Common myeloid progenitor, CD34-positive (primary cell): ENCODE data around the gene COX14. TPM values are rescaled to one million over a fixed set of nuclear protein-coding genes. Genes with fewer than 3 reads are reported as not detected.

Experiments
- CTCF ChIA-PET: fragments of 350-600 bp; sonication (Branson Sonifier 250); formaldehyde crosslinking; loops from one replicate; lab custom pipeline; 2021; ENCODE audit warnings: antibody characterized with exemption; lab: Charles Lee
- POLR2A ChIA-PET: fragments of 350-600 bp; sonication (Branson Sonifier 250); formaldehyde crosslinking; loops from one replicate; lab custom pipeline; 2021; ENCODE audit warnings: antibody characterized with exemption; lab: Charles Lee
- DNase-seq, 3 donors: peaks; one replicate each; pipeline versions ENCODE4 v3.0.0 to v3.0.0-alpha.2; 2013
- H3K27ac ChIP-seq, 2 experiments: 1 replicate in 1 of 2; 2 replicates in 1 of 2; pipeline ENCODE4 v1.7.0; 2013; ENCODE audit warnings: inconsistent platforms in 2 of 2, low read length in 2 of 2, mild to moderate bottlenecking in 2 of 2, low read depth in 1 of 2, moderate library complexity in 1 of 2; ENCODE audit not compliant: severe bottlenecking in 2 of 2, insufficient read depth in 1 of 2, poor library complexity in 1 of 2
- H3K27me3 ChIP-seq, 5 experiments: replicated peaks in 2 of 5; 1 replicate in 3 of 5; 2 replicates in 2 of 5; pipeline versions ENCODE4 v1.6.1 to v1.7.0; 2013; ENCODE audit warnings: low read length in 4 of 5, mild to moderate bottlenecking in 2 of 5, moderate library complexity in 2 of 5, inconsistent platforms in 1 of 5; ENCODE audit not compliant: insufficient read depth in 5 of 5, control insufficient read depth in 4 of 5
- H3K36me3 ChIP-seq, 4 experiments: 1 replicate in 2 of 4; 2 replicates in 2 of 4; pipeline versions ENCODE4 v1.6.1 to v1.7.0; 2013; ENCODE audit warnings: low read length in 3 of 4, control low read depth in 1 of 4, mild to moderate bottlenecking in 1 of 4; ENCODE audit not compliant: control insufficient read depth in 4 of 4, insufficient read depth in 4 of 4
- H3K4me1 ChIP-seq, 4 experiments: 1 replicate in 3 of 4; 2 replicates in 1 of 4; pipeline versions ENCODE4 v1.6.1 to v1.7.1; 2013; ENCODE audit warnings: low read length in 3 of 4, mild to moderate bottlenecking in 3 of 4, control low read depth in 1 of 4, inconsistent platforms in 1 of 4, moderate library complexity in 1 of 4; ENCODE audit not compliant: control insufficient read depth in 4 of 4, insufficient read depth in 4 of 4; ENCODE audit errors: control extremely low read depth in 1 of 4
- H3K4me3 ChIP-seq, 7 experiments: 1 replicate in 4 of 7; 2 replicates in 3 of 7; pipeline versions ENCODE4 v1.5.1 to v1.7.0; 2013; ENCODE audit warnings: mild to moderate bottlenecking in 7 of 7, low read length in 6 of 7, moderate library complexity in 6 of 7, inconsistent platforms in 2 of 7, low read depth in 2 of 7, control low read depth in 1 of 7; ENCODE audit not compliant: insufficient read depth in 4 of 7, control insufficient read depth in 1 of 7; ENCODE audit errors: extremely low read depth in 1 of 7
- H3K9me3 ChIP-seq, 5 experiments: 1 replicate in 4 of 5; 2 replicates in 1 of 5; pipeline versions ENCODE4 v1.6.1 to v1.7.1; 2013; ENCODE audit warnings: low read length in 4 of 5, mild to moderate bottlenecking in 2 of 5, inconsistent platforms in 1 of 5, low read depth in 1 of 5, moderate library complexity in 1 of 5; ENCODE audit not compliant: control insufficient read depth in 4 of 5, insufficient read depth in 2 of 5; ENCODE audit errors: control extremely low read depth in 1 of 5
- WGBS: methylation state at CpG from one replicate; pipeline ENCODE4 v1.1.5; 2013; ENCODE audit not compliant: insufficient coverage; 5-methylcytosine and 5-hydroxymethylcytosine counted together
- polyA plus RNA-seq: library from polyadenylated mRNA; unstranded; fragments of 120-200 nt; gene quantifications from one replicate; pipeline ENCODE4 v1.2.1, GENCODE V29; 2013

Gene COX14
- 35.9 TPM for polyA plus RNA-seq

GRCh38 chr12:50111693-50112455, at the start of gene COX14:
COX14 (plus strand) TSS chr12:50112236; CDS start chr12:50120044, 7,808 bp downstream.
- POLR2A ChIA-PET = interaction anchor here (0.6 to 2.1 kb wide), 6 partner anchors 27 to 202 kb away, joined by 3 to 10 read pairs (median 4); partner anchors contain the start of genes CERS5 and SMARCD1
- H3K4me3 ChIP-seq = peak within 1 kb of the TSS; percentile 67 to 100 (median 88)

GRCh38 chr12:50062728-50063460, 49.1 kb upstream of the COX14 start:
- DNase-seq = no peak
- ChIA-PET CTCF (interaction anchor here (0.7 to 14.7 kb wide), 8 partner anchors 7 to 96 kb away, joined by 3 to 269 read pairs (median 4); partner anchors contain the start of genes AQP5 and AQP6), POLR2A (no interaction called here)
- Histone ChIP-seq H3K9me3 (no peaks in the 10 kb centered on the region), H3K4me1 (peaks cover 0 to 23% (median 15%) of the 10 kb centered on the region in 4 experiments), H3K4me3 (no peak overlapping the region), H3K27me3 (peaks cover 0 to 20% (median 10%) of the 10 kb centered on the region in 5 experiments), H3K36me3 (no peaks in the 10 kb centered on the region), H3K27ac (no peak overlapping the region)
- 94% methylated on average over 3 of the region's 5 CpGs for WGBS

More at GRCh38 chr12:50111693-50112455, at the start of gene COX14:
- peak; percentile 100 for DNase-seq
- 0% methylated on average over 52 of the region's 59 CpGs for WGBS
- Histone ChIP-seq H3K9me3 (no peaks in the 10 kb centered on the region), H3K27me3 (no peaks in the 10 kb centered on the region), H3K4me1 (peaks cover 0 to 29% (median 17%) of the 10 kb centered on the region in 4 experiments), H3K27ac (peak within 1 kb of the TSS; percentile 68 to 95), H3K36me3 (peaks cover 2 to 13% (median 9%) of the 10 kb centered on the region in 4 experiments)
- CTCF ChIA-PET = interaction anchor here (0.8 to 14.1 kb wide), 18 partner anchors 13 to 245 kb away, joined by 3 to 168 read pairs (median 6); partner anchors contain the start of genes CERS5, GPD1 and SMARCD1

GRCh38 chr12:50065726-50066310, 46.2 kb upstream of the COX14 start:
- no peak for DNase-seq
- Histone ChIP-seq H3K27ac (no peak overlapping the region), H3K4me1 (peaks cover 0 to 8% (median 4%) of the 10 kb centered on the region in 4 experiments), H3K36me3 (no peaks in the 10 kb centered on the region), H3K4me3 (no peak overlapping the region), H3K9me3 (no peaks in the 10 kb centered on the region), H3K27me3 (peaks cover 0 to 8% (median 4%) of the 10 kb centered on the region in 5 experiments)
- CTCF ChIA-PET = interaction anchor here (0.7 to 14.7 kb wide), 8 partner anchors 9 to 199 kb away, joined by 3 to 269 read pairs (median 15); partner anchors contain the start of genes AQP5, AQP6 and COX14
- no CpG with 5 or more reads among the region's 3 CpGs for WGBS
- POLR2A ChIA-PET = interaction anchor here (1.4 kb wide), 1 partner anchor 99 kb away, joined by 3 read pairs; no protein-coding TSS in a partner anchor

- CTCF ChIA-PET = interaction anchor here (0.7 to 14.7 kb wide), 6 partner anchors 8 to 244 kb away, joined by 3 to 269 read pairs (median 24); partner anchors contain the start of genes AQP5 and AQP6
- Histone ChIP-seq H3K4me3 (no peak overlapping the region), H3K4me1 (peaks cover 0 to 10% (median under 1%) of the 10 kb centered on the region in 4 experiments), H3K27ac (no peak overlapping the region), H3K36me3 (no peaks in the 10 kb centered on the region), H3K9me3 (no peaks in the 10 kb centered on the region), H3K27me3 (peaks cover 0 to 8% (median 4%) of the 10 kb centered on the region in 5 experiments)
- POLR2A ChIA-PET = interaction anchor here (1.4 kb wide), 1 partner anchor 99 kb away, joined by 3 read pairs; no protein-coding TSS in a partner anchor
- peak in 2 of 3 donors; percentile 50 to 55 for DNase-seq
- 100% methylated on average over 3 of the region's 5 CpGs for WGBS
Measured at GRCh38 chr12:50066402-50066801, 45.6 kb upstream of the COX14 start.

- no CpG with 5 or more reads among the region's 5 CpGs for WGBS
Measured at GRCh38 chr12:50069069-50069468, 43.0 kb upstream of the COX14 start.

GRCh38 chr12:50069539-50069938, 42.5 kb upstream of the COX14 start:
- H3K4me1 ChIP-seq = peaks cover 0 to 21% (median 0%) of the 10 kb centered on the region in 4 experiments
- peaks cover 0 to 9% (median 6%) of the 10 kb centered on the region in 5 experiments for H3K27me3 ChIP-seq
- ChIA-PET POLR2A (interaction anchor here (0.6 kb wide), 1 partner anchor 331 kb away, joined by 4 read pairs; no protein-coding TSS in a partner anchor), CTCF (interaction anchor here (0.5 to 14.7 kb wide), 15 partner anchors 9 to 1057 kb away, joined by 3 to 269 read pairs (median 13); partner anchors contain the start of genes AQP5, AQP6 and SMARCD1)
- no peaks in the 10 kb centered on the region for H3K36me3 ChIP-seq
- no peak overlapping the region for H3K4me3 ChIP-seq
- 100% methylated on average over 1 of the region's 3 CpGs for WGBS
- no peaks in the 10 kb centered on the region for H3K9me3 ChIP-seq
- DNase-seq = no peak
- no peak overlapping the region for H3K27ac ChIP-seq

More at GRCh38 chr12:50069069-50069468, 43.0 kb upstream of the COX14 start:
- POLR2A ChIA-PET = no interaction called here
- no peak overlapping the region for H3K4me3 ChIP-seq
- H3K4me1 ChIP-seq = peaks cover 0 to 21% (median 0%) of the 10 kb centered on the region in 4 experiments
- no peak overlapping the region for H3K27ac ChIP-seq
- peaks cover 0 to 9% (median 6%) of the 10 kb centered on the region in 5 experiments for H3K27me3 ChIP-seq
- H3K9me3 ChIP-seq = no peaks in the 10 kb centered on the region
- CTCF ChIA-PET = interaction anchor here (0.6 to 14.7 kb wide), 12 partner anchors 9 to 201 kb away, joined by 3 to 269 read pairs (median 20); partner anchors contain the start of genes AQP5, AQP6 and SMARCD1
- H3K36me3 ChIP-seq = no peaks in the 10 kb centered on the region
- no peak for DNase-seq
